NCI-H2081 treated with DMSO at 0.1 percent for 48 hours (cell line): ENCODE results near the gene THOC2.
"Not testable (repeated sequence)": the region's sequence is repeated elsewhere in the genome, so short reads cannot be mapped to it uniquely, and the experiment has no call there.

Source experiments
- DNase-seq: peaks from one replicate; lab custom pipeline; 2025; lab: John Stamatoyannopoulos, UW

THOC2 gene

GRCh38 chrX:123732670-123733363 is at the start of gene THOC2:
Gene THOC2 (minus strand): TSS chrX:123733052. CDS start chrX:123733022, 30 bp downstream.
- DNase-seq, result peak; percentile 87

GRCh38 chrX:123781786-123782185 is 48.9 kb upstream of the THOC2 start:
- not testable (repeated sequence) for DNase-seq

GRCh38 chrX:123779908-123780396 is 47.1 kb upstream of the THOC2 start:
- DNase-seq, result no peak

- no peak for DNase-seq
Observed at GRCh38 chrX:123773258-123773988, 40.6 kb upstream of the THOC2 start.

- no peak for DNase-seq
Observed at GRCh38 chrX:123771449-123772064, 38.7 kb upstream of the THOC2 start.

- DNase-seq, result peak; percentile 73
Observed at GRCh38 chrX:123764967-123765871, 32.4 kb upstream of the THOC2 start.

GRCh38 chrX:123759849-123760248 is 27.0 kb upstream of the THOC2 start:
- not testable (repeated sequence) for DNase-seq

GRCh38 chrX:123757794-123758193 is 24.9 kb upstream of the THOC2 start:
- DNase-seq, result not testable (repeated sequence)

GRCh38 chrX:123756320-123756719 is 23.5 kb upstream of the THOC2 start:
- DNase-seq, result no peak

GRCh38 chrX:123755107-123755506 is 22.3 kb upstream of the THOC2 start:
- no peak for DNase-seq

GRCh38 chrX:123753656-123754350 is 21.0 kb upstream of the THOC2 start:
- DNase-seq, result no peak

GRCh38 chrX:123749643-123750042 is 16.8 kb upstream of the THOC2 start:
- no peak for DNase-seq

GRCh38 chrX:123745511-123745910 is 12.7 kb upstream of the THOC2 start:
- no peak for DNase-seq

GRCh38 chrX:123743312-123743711 is 10.5 kb upstream of the THOC2 start:
- no peak for DNase-seq

- no peak for DNase-seq
Observed at GRCh38 chrX:123742440-123742839, 9.6 kb upstream of the THOC2 start.

- no peak for DNase-seq
Observed at GRCh38 chrX:123740536-123740935, 7.7 kb upstream of the THOC2 start.

GRCh38 chrX:123740006-123740405 is 7.2 kb upstream of the THOC2 start:
- no peak for DNase-seq

- no peak for DNase-seq
Observed at GRCh38 chrX:123739474-123739873, 6.6 kb upstream of the THOC2 start.

GRCh38 chrX:123738378-123738940 is 5.6 kb upstream of the THOC2 start:
- no peak for DNase-seq

- no peak for DNase-seq
Observed at GRCh38 chrX:123736333-123736921, 3.6 kb upstream of the THOC2 start.
